Hepatocyte (in vitro differentiated cells): ENCODE data around the gene OR1A1.
"Not testable (repeated sequence)": the region's sequence is repeated elsewhere in the genome, so short reads cannot be mapped to it uniquely, and the experiment has no call there.

Experiments used
- CTCF ChIP-seq: fragments of 200-600 bp; sonication (generic); IDR thresholded peaks from 2 replicates; pipeline ENCODE4 v1.5.1; 2016; ENCODE audit warnings: antibody characterized with exemption, mild to moderate bottlenecking; ENCODE audit not compliant: poor library complexity
- EZH2 ChIP-seq: fragments of 200-600 bp; sonication (generic); IDR thresholded peaks from 2 replicates; pipeline ENCODE4 v1.6.1; 2016; ENCODE audit warnings: antibody characterized with exemption, mild to moderate bottlenecking, borderline replicate concordance
- EZH2phosphoT487 ChIP-seq: fragments of 200-600 bp; sonication (generic); IDR thresholded peaks from one replicate; pipeline ENCODE4 v1.6.1; 2018; ENCODE audit warnings: antibody characterized with exemption, mild to moderate bottlenecking, low read depth, moderate library complexity; ENCODE audit not compliant: unreplicated experiment, severe bottlenecking

- TF ChIP-seq EZH2, CTCF, EZH2phosphoT487: not testable (repeated sequence)
Measured at GRCh38 chr17:3238685-3239084, 31.2 kb downstream of the OR1A1 start.
